Measurements from ENCODE around the gene LUC7L.
A peak's percentile ranks its signal among the peaks of the same experiment; 100 is the strongest.
"Not testable (repeated sequence)": the region's sequence is repeated elsewhere in the genome, so short reads cannot be mapped to it uniquely, and the experiment has no call there.

LUC7L gene

GRCh38 chr16:229731-230281 lies 557 bp upstream of the LUC7L start:
- DNase-seq (ENCODE audit: low spot score), result no peak

- DNase-seq (ENCODE audit: low spot score), result no peak
Measured at GRCh38 chr16:228151-228851, 948 bp downstream of the LUC7L start.

GRCh38 chr16:220021-220420 lies 9.2 kb downstream of the LUC7L start:
- DNase-seq (ENCODE audit: low spot score), result no peak

GRCh38 chr16:212999-213398 lies 16.2 kb downstream of the LUC7L start:
- no peak for DNase-seq (ENCODE audit: low spot score)

GRCh38 chr16:211631-212180 lies 17.5 kb downstream of the LUC7L start:
- DNase-seq (ENCODE audit: low spot score), result not testable (repeated sequence)

GRCh38 chr16:209359-209758 lies 19.9 kb downstream of the LUC7L start:
- DNase-seq (ENCODE audit: low spot score), result not testable (repeated sequence)

GRCh38 chr16:204046-204445 lies 25.2 kb downstream of the LUC7L start:
- not testable (repeated sequence) for DNase-seq (ENCODE audit: low spot score)

GRCh38 chr16:203246-203645 lies 26.0 kb downstream of the LUC7L start:
- DNase-seq (ENCODE audit: low spot score), result no peak

GRCh38 chr16:200388-200787 lies 28.9 kb downstream of the LUC7L start:
- DNase-seq (ENCODE audit: low spot score), result peak; percentile 37

GRCh38 chr16:194516-194915 lies 34.7 kb downstream of the LUC7L start:
- no peak for DNase-seq (ENCODE audit: low spot score)

GRCh38 chr16:193441-193840 lies 35.8 kb downstream of the LUC7L start:
- no peak for DNase-seq (ENCODE audit: low spot score)

GRCh38 chr16:192686-193085 lies 36.6 kb downstream of the LUC7L start:
- DNase-seq (ENCODE audit: low spot score), result no peak

GRCh38 chr16:191831-192230 lies 37.4 kb downstream of the LUC7L start:
- no peak for DNase-seq (ENCODE audit: low spot score)

- no peak for DNase-seq (ENCODE audit: low spot score)
Measured at GRCh38 chr16:189604-190186, 39.6 kb downstream of the LUC7L start.

GRCh38 chr16:188674-189073 lies 40.6 kb downstream of the LUC7L start:
- DNase-seq (ENCODE audit: low spot score), result no peak

- no peak for DNase-seq (ENCODE audit: low spot score)
Measured at GRCh38 chr16:187330-187729, 41.9 kb downstream of the LUC7L start.

- DNase-seq (ENCODE audit: low spot score), result no peak
Measured at GRCh38 chr16:185691-186090, 43.6 kb downstream of the LUC7L start.

- DNase-seq (ENCODE audit: low spot score), result no peak
Measured at GRCh38 chr16:185213-185612, 44.0 kb downstream of the LUC7L start.

GRCh38 chr16:183005-183404 lies 46.2 kb downstream of the LUC7L start:
- DNase-seq (ENCODE audit: low spot score), result no peak

- DNase-seq (ENCODE audit: low spot score), result no peak
Measured at GRCh38 chr16:181565-182021, 47.7 kb downstream of the LUC7L start.

- peak; percentile 92 for DNase-seq (ENCODE audit: low spot score)
Measured at GRCh38 chr16:180681-181564, 48.3 kb downstream of the LUC7L start.

- peak; percentile 78 for DNase-seq (ENCODE audit: low spot score)
Measured at GRCh38 chr16:180101-180675, 49.1 kb downstream of the LUC7L start, which contains the start of gene HBQ1. HBQ1 (plus strand) TSS chr16:180459; CDS start chr16:180487, 28 bp downstream.
